KMS-11 (cell line): ENCODE data around the gene SPC24.

Experiments used
- H2AFZ ChIP-seq: fragments of 200-600 bp; sonication (generic); 2 replicates; pipeline ENCODE4 v1.6.1; 2016; ENCODE audit warnings: antibody characterized with exemption, mixed run types, low read depth
- H3K27ac ChIP-seq: fragments of 200-600 bp; sonication (generic); 2 replicates; pipeline ENCODE4 v1.6.1; 2016; ENCODE audit warnings: mild to moderate bottlenecking, mixed run types
- H3K27me3 ChIP-seq: fragments of 200-600 bp; sonication (generic); 2 replicates; pipeline ENCODE4 v1.6.1; 2017; ENCODE audit warnings: mild to moderate bottlenecking, low read depth, mixed run types, moderate library complexity; ENCODE audit not compliant: insufficient read depth
- H3K36me3 ChIP-seq: fragments of 200-600 bp; sonication (generic); 2 replicates; pipeline ENCODE4 v1.6.1; 2017; ENCODE audit warnings: mild to moderate bottlenecking, mixed run types; ENCODE audit not compliant: insufficient read depth
- H3K4me1 ChIP-seq: fragments of 200-600 bp; sonication (generic); 2 replicates; pipeline ENCODE4 v1.6.1; 2016; ENCODE audit warnings: mild to moderate bottlenecking, low read depth, mixed run types; ENCODE audit not compliant: poor library complexity, severe bottlenecking
- H3K4me2 ChIP-seq: fragments of 200-600 bp; sonication (generic); 2 replicates; pipeline ENCODE4 v1.7.0; 2016; ENCODE audit warnings: mild to moderate bottlenecking, mixed run types
- H3K4me3 ChIP-seq: fragments of 200-600 bp; sonication (generic); IDR thresholded peaks from 2 replicates; pipeline ENCODE4 v1.6.1; 2017; ENCODE audit warnings: low read depth, low read length, mixed read lengths; ENCODE audit not compliant: insufficient read depth
- H3K79me2 ChIP-seq: fragments of 200-600 bp; sonication (generic); 2 replicates; pipeline ENCODE4 v1.6.1; 2016; ENCODE audit warnings: low read depth, mixed run types; ENCODE audit not compliant: insufficient read depth
- H3K9ac ChIP-seq: fragments of 200-600 bp; sonication (generic); 2 replicates; pipeline ENCODE4 v1.6.1; 2016; ENCODE audit warnings: mild to moderate bottlenecking, mixed run types
- H4K20me1 ChIP-seq: fragments of 200-600 bp; sonication (generic); 2 replicates; pipeline ENCODE4 v1.6.1; 2016; ENCODE audit warnings: mild to moderate bottlenecking, mixed run types; ENCODE audit not compliant: insufficient read depth
- TF ChIP-seq, protein P1 (sequence below): fragments of 200-600 bp; sonication (generic); conservative IDR thresholded peaks from 2 replicates; pipeline ENCODE4 v1.6.1; 2017; ENCODE audit warnings: low read depth, mild to moderate bottlenecking, antibody characterized with exemption, low read length, moderate library complexity, mixed read lengths

The SPC24 gene

DNA sequence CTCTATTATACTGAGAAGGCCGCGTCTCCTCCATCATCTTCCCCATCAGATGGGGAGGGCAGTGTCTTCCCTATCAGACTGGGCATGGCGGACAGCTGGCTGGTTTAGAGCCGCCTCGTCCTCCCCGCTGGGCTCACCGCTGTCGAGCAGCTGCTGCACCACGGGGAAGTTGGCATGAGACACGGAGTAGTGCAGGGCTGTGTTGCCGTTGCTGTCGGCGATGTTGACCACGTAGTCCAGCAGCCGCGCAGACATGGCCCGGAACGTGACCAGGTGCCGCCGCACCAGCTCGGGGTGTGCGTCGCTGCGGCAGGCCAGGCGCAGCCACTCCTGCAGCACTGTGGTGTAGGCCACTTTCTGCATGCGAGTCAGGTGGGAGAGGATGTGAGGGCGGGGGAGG, 18.8 kb upstream of the SPC24 start:
- H3K36me3 ChIP-seq, result no peaks in the 10 kb centered on the region

DNA sequence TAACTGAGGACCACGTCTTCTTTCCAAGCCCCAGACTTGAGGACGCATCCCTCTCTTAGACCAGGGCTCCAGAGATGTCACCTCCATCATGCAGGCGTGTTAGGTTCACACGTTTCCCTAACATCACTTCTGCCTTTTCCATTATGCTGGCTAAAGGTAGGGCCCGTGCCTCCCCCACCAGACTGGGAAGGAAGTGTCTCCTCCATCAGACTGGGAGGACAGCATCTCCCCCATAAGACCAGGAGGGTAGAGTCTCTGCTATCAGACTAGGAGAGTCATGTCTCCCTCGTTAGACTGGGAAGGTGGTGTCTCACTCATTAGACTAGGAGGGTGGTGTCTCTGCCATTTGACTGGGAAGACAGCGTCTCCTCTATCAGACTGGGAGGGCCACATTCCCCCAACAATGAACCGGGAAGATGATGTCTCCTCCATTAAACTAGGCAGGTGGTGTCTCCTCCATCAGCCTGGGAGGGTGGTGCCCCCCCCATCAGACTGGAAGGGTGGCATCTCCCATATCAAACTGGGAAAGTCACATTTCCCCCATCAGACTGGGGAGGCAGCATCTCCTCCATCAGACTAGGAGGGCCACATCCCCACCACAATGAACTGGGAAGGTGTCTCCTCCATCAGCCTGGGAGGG, 18.1 kb upstream of the SPC24 start:
- no peak overlapping the region for H3K4me2 ChIP-seq
- no peak overlapping the region for H2AFZ ChIP-seq
- no peaks in the 10 kb centered on the region for H3K27me3 ChIP-seq
- no peak overlapping the region for H3K4me3 ChIP-seq
- H3K4me1 ChIP-seq, result no peaks in the 10 kb centered on the region
- H4K20me1 ChIP-seq, result no peaks in the 10 kb centered on the region
- H3K9ac ChIP-seq, result no peak overlapping the region
- H3K27ac ChIP-seq, result no peak overlapping the region
- no peaks in the 10 kb centered on the region for H3K79me2 ChIP-seq
- no peaks in the 10 kb centered on the region for H3K36me3 ChIP-seq
- TF ChIP-seq, protein P1, sequence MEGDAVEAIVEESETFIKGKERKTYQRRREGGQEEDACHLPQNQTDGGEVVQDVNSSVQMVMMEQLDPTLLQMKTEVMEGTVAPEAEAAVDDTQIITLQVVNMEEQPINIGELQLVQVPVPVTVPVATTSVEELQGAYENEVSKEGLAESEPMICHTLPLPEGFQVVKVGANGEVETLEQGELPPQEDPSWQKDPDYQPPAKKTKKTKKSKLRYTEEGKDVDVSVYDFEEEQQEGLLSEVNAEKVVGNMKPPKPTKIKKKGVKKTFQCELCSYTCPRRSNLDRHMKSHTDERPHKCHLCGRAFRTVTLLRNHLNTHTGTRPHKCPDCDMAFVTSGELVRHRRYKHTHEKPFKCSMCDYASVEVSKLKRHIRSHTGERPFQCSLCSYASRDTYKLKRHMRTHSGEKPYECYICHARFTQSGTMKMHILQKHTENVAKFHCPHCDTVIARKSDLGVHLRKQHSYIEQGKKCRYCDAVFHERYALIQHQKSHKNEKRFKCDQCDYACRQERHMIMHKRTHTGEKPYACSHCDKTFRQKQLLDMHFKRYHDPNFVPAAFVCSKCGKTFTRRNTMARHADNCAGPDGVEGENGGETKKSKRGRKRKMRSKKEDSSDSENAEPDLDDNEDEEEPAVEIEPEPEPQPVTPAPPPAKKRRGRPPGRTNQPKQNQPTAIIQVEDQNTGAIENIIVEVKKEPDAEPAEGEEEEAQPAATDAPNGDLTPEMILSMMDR, result no peak

More for the DNA sequence above, 18.8 kb upstream of the SPC24 start:
- H3K27me3 ChIP-seq, result no peaks in the 10 kb centered on the region
- no peaks in the 10 kb centered on the region for H3K79me2 ChIP-seq
- H2AFZ ChIP-seq, result no peak overlapping the region
- no peak overlapping the region for H3K9ac ChIP-seq
- H4K20me1 ChIP-seq, result no peaks in the 10 kb centered on the region
- no peaks in the 10 kb centered on the region for H3K4me1 ChIP-seq
- H3K4me3 ChIP-seq, result no peak overlapping the region
- TF ChIP-seq, protein P1, result no peak
- no peak overlapping the region for H3K4me2 ChIP-seq
- no peak overlapping the region for H3K27ac ChIP-seq

DNA sequence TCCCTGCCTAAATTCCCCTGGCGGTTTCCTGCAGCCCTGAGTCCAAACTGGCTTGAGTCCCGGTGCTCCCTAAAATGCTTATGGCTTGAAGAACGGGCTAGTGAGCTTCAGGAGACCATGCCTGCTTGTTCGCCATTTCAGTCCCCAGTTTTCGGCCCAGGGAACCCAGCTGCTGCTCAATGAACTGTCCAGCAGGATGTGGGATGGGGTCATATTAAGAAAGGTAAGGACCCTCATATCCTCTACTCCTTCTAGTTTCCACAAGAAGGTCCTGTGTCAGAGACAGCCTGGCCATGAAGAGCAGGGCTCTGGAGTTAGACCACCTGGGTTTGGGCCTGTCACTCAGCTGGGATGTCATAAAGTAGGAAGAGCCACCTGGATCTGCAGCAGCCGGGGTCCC, 17.0 kb upstream of the SPC24 start:
- no peaks in the 10 kb centered on the region for H3K4me1 ChIP-seq
- no peak overlapping the region for H2AFZ ChIP-seq

DNA sequence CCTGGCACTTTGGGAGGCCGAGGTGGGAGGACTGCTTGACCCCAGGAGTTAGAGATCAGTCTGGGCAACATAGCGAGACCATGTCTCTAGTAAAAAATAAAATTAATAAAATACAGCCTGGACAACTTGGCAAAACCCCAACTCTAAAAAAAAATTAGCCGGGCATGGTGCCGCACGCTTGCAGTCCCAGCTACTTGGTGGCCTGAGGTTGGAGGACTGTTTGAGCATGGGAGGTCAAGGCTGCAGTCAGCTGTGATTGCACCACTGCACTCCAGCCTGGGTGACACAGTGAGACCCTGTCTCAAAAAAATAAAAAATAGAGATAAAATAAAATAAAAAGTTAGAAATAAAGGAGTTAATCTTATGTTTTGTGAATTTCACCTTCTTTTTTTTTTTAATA, 15.6 kb upstream of the SPC24 start:
- Histone ChIP-seq H3K36me3 (no peaks in the 10 kb centered on the region), H3K4me2 (no peak overlapping the region), H3K4me3 (no peak overlapping the region), H3K79me2 (no peaks in the 10 kb centered on the region), H2AFZ (no peak overlapping the region), H3K4me1 (no peaks in the 10 kb centered on the region), H3K9ac (no peak overlapping the region), H3K27me3 (no peaks in the 10 kb centered on the region), H4K20me1 (no peaks in the 10 kb centered on the region), H3K27ac (no peak overlapping the region)
- TF ChIP-seq, protein P1, result no peak

More for the DNA sequence above, 17.0 kb upstream of the SPC24 start:
- H3K79me2 ChIP-seq, result no peaks in the 10 kb centered on the region
- H3K4me2 ChIP-seq, result no peak overlapping the region
- H3K9ac ChIP-seq, result no peak overlapping the region
- H3K4me3 ChIP-seq, result no peak overlapping the region
- H4K20me1 ChIP-seq, result no peaks in the 10 kb centered on the region
- TF ChIP-seq, protein P1, result no peak
- no peaks in the 10 kb centered on the region for H3K27me3 ChIP-seq
- no peak overlapping the region for H3K27ac ChIP-seq
- H3K36me3 ChIP-seq, result no peaks in the 10 kb centered on the region
